WTC11 (cell line): ENCODE measurements around the gene SOX6. TPM values are rescaled to one million over a fixed set of nuclear protein-coding genes. Genes with fewer than 3 reads are reported as not detected.

Experiments used
- ATAC-seq: fragments of 200-7000 bp; cut with Tn5 transposase; 2 replicates; pipeline ENCODE4 v1.10.0; 2021; ENCODE audit warnings: mild to moderate bottlenecking, moderate library complexity
- CTCF ChIA-PET: fragments of 300-600 bp; sonication (Branson Sonifier 250); formaldehyde crosslinking; loops from one replicate; lab custom pipeline; 2021; ENCODE audit warnings: antibody characterized with exemption; lab: Charles Lee
- POLR2A ChIA-PET: fragments of 350-600 bp; sonication (Branson Sonifier 250); formaldehyde crosslinking; loops from one replicate; lab custom pipeline; 2021; ENCODE audit warnings: antibody characterized with exemption; lab: Charles Lee
- DNase-seq: peaks from one replicate; pipeline ENCODE4 v3.0.0; 2021; ENCODE audit warnings: low spot score
- H3K27ac Mint-ChIP-seq: 2 replicates; pipeline ENCODE4 v1.8.0; 2021; ENCODE audit warnings: mixed read lengths
- H3K27me3 Mint-ChIP-seq: 2 replicates; pipeline ENCODE4 v1.8.0; 2021; ENCODE audit warnings: low read depth, mild to moderate bottlenecking, moderate library complexity, mixed read lengths
- H3K36me3 Mint-ChIP-seq: 2 replicates; pipeline ENCODE4 v1.8.0; 2021; ENCODE audit warnings: mixed read lengths
- H3K4me1 Mint-ChIP-seq: 2 replicates; pipeline ENCODE4 v1.8.0; 2022; ENCODE audit warnings: mixed read lengths
- H3K4me3 Mint-ChIP-seq: 2 replicates; pipeline ENCODE4 v1.8.0; 2021; ENCODE audit warnings: mild to moderate bottlenecking, moderate library complexity, mixed read lengths
- H3K9me3 Mint-ChIP-seq: 2 replicates; pipeline ENCODE4 v1.8.0; 2021; ENCODE audit warnings: mixed read lengths
- FOXK1 ChIP-seq: sonication (generic); formaldehyde crosslinking; IDR thresholded peaks from 2 replicates; pipeline ENCODE4 v1.8.0; 2022; ENCODE audit warnings: mild to moderate bottlenecking, moderate library complexity, missing genetic modification reagents
- GABPB1 ChIP-seq: sonication (generic); formaldehyde crosslinking; IDR thresholded peaks from 2 replicates; pipeline ENCODE4 v1.8.1; 2023; ENCODE audit warnings: mild to moderate bottlenecking, missing genetic modification reagents
- GRHL2 ChIP-seq: fragments of 250-450 bp; sonication (Bioruptor Pico); IDR thresholded peaks from 2 replicates; pipeline ENCODE4 v1.8.0; 2022; ENCODE audit warnings: mild to moderate bottlenecking, moderate library complexity; ENCODE audit not compliant: insufficient replicate concordance, severe bottlenecking
- MYBL2 ChIP-seq: sonication (generic); formaldehyde crosslinking; IDR thresholded peaks from 2 replicates; pipeline ENCODE4 v1.8.1; 2023; ENCODE audit warnings: mild to moderate bottlenecking, moderate library complexity, missing genetic modification reagents
- NFE2L1 ChIP-seq: sonication (generic); formaldehyde crosslinking; IDR thresholded peaks from 2 replicates; pipeline ENCODE4 v1.8.1; 2023; ENCODE audit warnings: missing genetic modification reagents
- NFYB ChIP-seq: sonication (generic); formaldehyde crosslinking; conservative IDR thresholded peaks from 2 replicates; pipeline ENCODE4 v1.8.0; 2022; ENCODE audit warnings: low read depth, missing genetic modification reagents
- SP1 ChIP-seq: sonication (generic); formaldehyde crosslinking; conservative IDR thresholded peaks from 2 replicates; pipeline ENCODE4 v1.8.1; 2022; ENCODE audit warnings: missing genetic modification reagents
- TCF7 ChIP-seq: sonication (generic); formaldehyde crosslinking; IDR thresholded peaks from 2 replicates; pipeline ENCODE4 v1.8.0; 2022; ENCODE audit warnings: mild to moderate bottlenecking, low read depth, missing genetic modification reagents, moderate library complexity
- TEAD4 ChIP-seq: sonication (generic); formaldehyde crosslinking; IDR thresholded peaks from 2 replicates; pipeline ENCODE4 v1.8.0; 2022; ENCODE audit warnings: mild to moderate bottlenecking, missing genetic modification reagents
- TP53 ChIP-seq: sonication (generic); formaldehyde crosslinking; IDR thresholded peaks from 2 replicates; pipeline ENCODE4 v1.8.1; 2023; ENCODE audit warnings: mild to moderate bottlenecking, missing genetic modification reagents
- ZBTB21 ChIP-seq: sonication (generic); formaldehyde crosslinking; IDR thresholded peaks from 2 replicates; pipeline ENCODE4 v1.8.1; 2023; ENCODE audit warnings: mild to moderate bottlenecking, missing genetic modification reagents, borderline replicate concordance
- ZNF121 ChIP-seq: sonication (generic); formaldehyde crosslinking; IDR thresholded peaks from 2 replicates; pipeline ENCODE4 v1.8.0; 2023; ENCODE audit warnings: missing genetic modification reagents
- ZNF232 ChIP-seq: sonication (generic); formaldehyde crosslinking; IDR thresholded peaks from 2 replicates; pipeline ENCODE4 v1.8.0; 2022; ENCODE audit warnings: mild to moderate bottlenecking, missing genetic modification reagents
- ZNF263 ChIP-seq: sonication (generic); formaldehyde crosslinking; IDR thresholded peaks from 2 replicates; pipeline ENCODE4 v1.8.1; 2022; ENCODE audit warnings: low read depth, mild to moderate bottlenecking, moderate library complexity, missing genetic modification reagents
- ZNF396 ChIP-seq: fragments of 250-450 bp; sonication (Bioruptor Pico); IDR thresholded peaks from 2 replicates; pipeline ENCODE4 v1.8.0; 2021; ENCODE audit warnings: mild to moderate bottlenecking, moderate library complexity, borderline replicate concordance
- ZNF671 ChIP-seq: fragments of 250-450 bp; sonication (Bioruptor Pico); IDR thresholded peaks from 2 replicates; pipeline ENCODE4 v1.8.0; 2021; ENCODE audit warnings: mild to moderate bottlenecking
- total RNA-seq: library from RNA; stranded (reverse); gene quantifications from 3 replicates; pipeline ENCODE4 v1.2.3, GENCODE V29; 2021
- TF ChIP-seq, protein P1 (sequence below): sonication (generic); formaldehyde crosslinking; IDR thresholded peaks from 2 replicates; pipeline ENCODE4 v1.8.1; 2022; ENCODE audit warnings: low read depth, missing genetic modification reagents, borderline replicate concordance
- TF ChIP-seq, protein P2 (sequence below): sonication (generic); formaldehyde crosslinking; conservative IDR thresholded peaks from 2 replicates; pipeline ENCODE4 v1.8.1; 2023; ENCODE audit warnings: mild to moderate bottlenecking, low read depth, missing genetic modification reagents, moderate library complexity
- TF ChIP-seq, protein P3 (sequence below): sonication (generic); formaldehyde crosslinking; IDR thresholded peaks from 2 replicates; pipeline ENCODE4 v1.8.1; 2022; ENCODE audit warnings: missing genetic modification reagents, borderline replicate concordance
- TF ChIP-seq, protein P4 (sequence below): sonication (generic); formaldehyde crosslinking; IDR thresholded peaks from 2 replicates; pipeline ENCODE4 v1.8.0; 2022; ENCODE audit warnings: mild to moderate bottlenecking, missing genetic modification reagents
- TF ChIP-seq, protein P5 (sequence below): sonication (generic); formaldehyde crosslinking; IDR thresholded peaks from 2 replicates; pipeline ENCODE4 v1.8.1; 2022; ENCODE audit warnings: mild to moderate bottlenecking, moderate library complexity, missing genetic modification reagents
- TF ChIP-seq, protein P6 (sequence below): sonication (generic); formaldehyde crosslinking; IDR thresholded peaks from 2 replicates; pipeline ENCODE4 v1.8.0; 2023; ENCODE audit warnings: mild to moderate bottlenecking, missing genetic modification reagents

SOX6 gene
- total RNA-seq, 1 experiment from 2014 or later, result 0.13 TPM

DNA sequence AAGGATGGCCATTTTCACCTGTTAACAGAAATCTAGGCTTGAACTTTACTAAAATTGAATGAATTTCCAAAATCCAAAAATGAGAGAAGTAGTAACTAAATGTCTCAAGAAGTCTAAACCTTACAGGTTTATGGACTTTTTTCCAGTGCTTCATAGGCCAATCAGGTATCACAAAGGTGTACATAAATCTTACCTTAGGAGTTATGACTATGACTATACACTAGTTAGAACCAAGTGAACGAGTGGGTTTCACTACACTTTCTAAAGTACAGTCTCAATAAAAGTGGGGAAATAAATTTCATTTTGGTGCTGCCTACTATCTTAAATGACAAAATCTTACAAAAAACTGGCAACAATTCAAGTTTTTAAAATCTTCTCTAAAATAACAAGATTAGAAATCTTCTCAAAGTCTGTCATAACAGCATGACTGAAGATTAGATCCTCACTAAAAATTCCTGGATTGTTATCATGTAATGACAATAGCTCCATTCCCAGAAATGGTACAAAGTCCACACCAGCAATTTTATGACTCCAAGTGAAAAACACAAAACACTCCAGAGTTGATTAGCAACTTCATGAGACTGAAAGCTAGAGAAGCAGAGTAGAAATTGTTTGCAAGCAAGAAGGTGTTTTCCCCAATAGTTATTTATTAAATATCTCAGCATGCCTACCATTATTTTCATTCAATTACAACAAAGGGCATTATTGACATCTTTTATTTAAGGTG is 20.9 kb downstream of the SOX6 start:
- ChIA-PET CTCF (no interaction called here), POLR2A (no interaction called here)
- H3K4me1 Mint-ChIP-seq, result no peaks in the 10 kb centered on the region
- H3K9me3 Mint-ChIP-seq, result no peaks in the 10 kb centered on the region
- H3K4me3 Mint-ChIP-seq, result no peak overlapping the region
- no peaks in the 10 kb centered on the region for H3K36me3 Mint-ChIP-seq
- no peak for ATAC-seq
- TF ChIP-seq, protein P1, sequence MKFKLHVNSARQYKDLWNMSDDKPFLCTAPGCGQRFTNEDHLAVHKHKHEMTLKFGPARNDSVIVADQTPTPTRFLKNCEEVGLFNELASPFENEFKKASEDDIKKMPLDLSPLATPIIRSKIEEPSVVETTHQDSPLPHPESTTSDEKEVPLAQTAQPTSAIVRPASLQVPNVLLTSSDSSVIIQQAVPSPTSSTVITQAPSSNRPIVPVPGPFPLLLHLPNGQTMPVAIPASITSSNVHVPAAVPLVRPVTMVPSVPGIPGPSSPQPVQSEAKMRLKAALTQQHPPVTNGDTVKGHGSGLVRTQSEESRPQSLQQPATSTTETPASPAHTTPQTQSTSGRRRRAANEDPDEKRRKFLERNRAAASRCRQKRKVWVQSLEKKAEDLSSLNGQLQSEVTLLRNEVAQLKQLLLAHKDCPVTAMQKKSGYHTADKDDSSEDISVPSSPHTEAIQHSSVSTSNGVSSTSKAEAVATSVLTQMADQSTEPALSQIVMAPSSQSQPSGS, result no peak
- TF ChIP-seq TCF7 (CRISPR knock-in tag) (no peak), MYBL2 (CRISPR knock-in tag) (no peak), ZNF671 (CRISPR knock-in tag) (no peak), NFYB (CRISPR knock-in tag) (no peak), FOXK1 (CRISPR knock-in tag) (no peak), GRHL2 (CRISPR knock-in tag) (no peak), SP1 (CRISPR knock-in tag) (no peak), TEAD4 (no peak), TP53 (CRISPR knock-in tag) (no peak), ZNF263 (CRISPR knock-in tag) (no peak), ZNF232 (no peak), ZNF121 (no peak)
- TF ChIP-seq, protein P2, sequence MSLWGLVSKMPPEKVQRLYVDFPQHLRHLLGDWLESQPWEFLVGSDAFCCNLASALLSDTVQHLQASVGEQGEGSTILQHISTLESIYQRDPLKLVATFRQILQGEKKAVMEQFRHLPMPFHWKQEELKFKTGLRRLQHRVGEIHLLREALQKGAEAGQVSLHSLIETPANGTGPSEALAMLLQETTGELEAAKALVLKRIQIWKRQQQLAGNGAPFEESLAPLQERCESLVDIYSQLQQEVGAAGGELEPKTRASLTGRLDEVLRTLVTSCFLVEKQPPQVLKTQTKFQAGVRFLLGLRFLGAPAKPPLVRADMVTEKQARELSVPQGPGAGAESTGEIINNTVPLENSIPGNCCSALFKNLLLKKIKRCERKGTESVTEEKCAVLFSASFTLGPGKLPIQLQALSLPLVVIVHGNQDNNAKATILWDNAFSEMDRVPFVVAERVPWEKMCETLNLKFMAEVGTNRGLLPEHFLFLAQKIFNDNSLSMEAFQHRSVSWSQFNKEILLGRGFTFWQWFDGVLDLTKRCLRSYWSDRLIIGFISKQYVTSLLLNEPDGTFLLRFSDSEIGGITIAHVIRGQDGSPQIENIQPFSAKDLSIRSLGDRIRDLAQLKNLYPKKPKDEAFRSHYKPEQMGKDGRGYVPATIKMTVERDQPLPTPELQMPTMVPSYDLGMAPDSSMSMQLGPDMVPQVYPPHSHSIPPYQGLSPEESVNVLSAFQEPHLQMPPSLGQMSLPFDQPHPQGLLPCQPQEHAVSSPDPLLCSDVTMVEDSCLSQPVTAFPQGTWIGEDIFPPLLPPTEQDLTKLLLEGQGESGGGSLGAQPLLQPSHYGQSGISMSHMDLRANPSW (CRISPR knock-in tag), result no peak
- TF ChIP-seq, protein P3, sequence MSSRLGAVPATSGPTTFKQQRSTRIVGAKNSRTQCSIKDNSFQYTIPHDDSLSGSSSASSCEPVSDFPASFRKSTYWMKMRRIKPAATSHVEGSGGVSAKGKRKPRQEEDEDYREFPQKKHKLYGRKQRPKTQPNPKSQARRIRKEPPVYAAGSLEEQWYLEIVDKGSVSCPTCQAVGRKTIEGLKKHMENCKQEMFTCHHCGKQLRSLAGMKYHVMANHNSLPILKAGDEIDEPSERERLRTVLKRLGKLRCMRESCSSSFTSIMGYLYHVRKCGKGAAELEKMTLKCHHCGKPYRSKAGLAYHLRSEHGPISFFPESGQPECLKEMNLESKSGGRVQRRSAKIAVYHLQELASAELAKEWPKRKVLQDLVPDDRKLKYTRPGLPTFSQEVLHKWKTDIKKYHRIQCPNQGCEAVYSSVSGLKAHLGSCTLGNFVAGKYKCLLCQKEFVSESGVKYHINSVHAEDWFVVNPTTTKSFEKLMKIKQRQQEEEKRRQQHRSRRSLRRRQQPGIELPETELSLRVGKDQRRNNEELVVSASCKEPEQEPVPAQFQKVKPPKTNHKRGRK (CRISPR knock-in tag), result no peak
- TF ChIP-seq, all 79 proteins: peak for 0
- DNase-seq, result no peak
- H3K27ac Mint-ChIP-seq, result no peak overlapping the region
- no peaks in the 10 kb centered on the region for H3K27me3 Mint-ChIP-seq

DNA sequence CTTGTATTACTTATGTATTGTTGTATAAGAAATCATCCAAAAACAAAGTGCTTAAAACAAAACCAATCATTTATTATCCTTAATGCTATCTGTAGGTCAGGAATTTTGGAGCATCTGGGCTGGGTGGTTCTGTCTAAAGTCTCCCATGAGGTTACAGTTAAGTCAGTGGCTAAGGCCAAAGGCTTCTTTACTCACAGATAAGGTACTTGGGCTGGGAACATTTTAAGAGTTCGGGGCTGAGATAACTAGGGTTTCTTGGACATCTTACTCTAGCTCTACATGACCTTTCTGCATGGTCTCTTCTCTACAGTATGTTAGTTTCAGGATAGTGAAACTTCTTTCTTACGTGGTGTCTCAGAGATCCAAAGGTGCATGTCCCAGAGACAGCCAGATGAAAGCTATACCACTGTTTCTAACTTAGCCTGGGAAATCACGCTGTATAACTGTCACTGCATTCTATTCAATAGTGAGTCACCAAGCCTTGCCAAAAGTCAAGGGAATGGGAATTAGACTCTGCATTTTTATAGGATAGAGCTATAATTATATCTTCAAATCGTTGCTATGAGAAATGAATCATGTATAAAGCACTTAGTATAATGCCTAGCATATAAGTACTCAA is 29.6 kb downstream of the SOX6 start:
- ChIA-PET POLR2A (interaction anchor here (0.5 to 0.6 kb wide), 2 partner anchors 25 to 93 kb away, joined by 3 read pairs; no protein-coding TSS in a partner anchor), CTCF (no interaction called here)
- Mint-ChIP-seq H3K27ac (no peak overlapping the region), H3K4me1 (no peaks in the 10 kb centered on the region), H3K9me3 (no peaks in the 10 kb centered on the region), H3K27me3 (no peaks in the 10 kb centered on the region), H3K36me3 (no peaks in the 10 kb centered on the region), H3K4me3 (no peak overlapping the region)
- ATAC-seq (no peak), DNase-seq (no peak)
- TF ChIP-seq ZNF396, result no peak
- TF ChIP-seq GABPB1, result no peak
- TF ChIP-seq, protein P4, sequence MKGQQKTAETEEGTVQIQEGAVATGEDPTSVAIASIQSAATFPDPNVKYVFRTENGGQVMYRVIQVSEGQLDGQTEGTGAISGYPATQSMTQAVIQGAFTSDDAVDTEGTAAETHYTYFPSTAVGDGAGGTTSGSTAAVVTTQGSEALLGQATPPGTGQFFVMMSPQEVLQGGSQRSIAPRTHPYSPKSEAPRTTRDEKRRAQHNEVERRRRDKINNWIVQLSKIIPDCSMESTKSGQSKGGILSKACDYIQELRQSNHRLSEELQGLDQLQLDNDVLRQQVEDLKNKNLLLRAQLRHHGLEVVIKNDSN (CRISPR knock-in tag), result no peak
- TF ChIP-seq ZBTB21, result no peak
- no peak for TF ChIP-seq NFE2L1 (CRISPR knock-in tag)
- TF ChIP-seq MYBL2 (CRISPR knock-in tag), result no peak
- TF ChIP-seq, protein P5, sequence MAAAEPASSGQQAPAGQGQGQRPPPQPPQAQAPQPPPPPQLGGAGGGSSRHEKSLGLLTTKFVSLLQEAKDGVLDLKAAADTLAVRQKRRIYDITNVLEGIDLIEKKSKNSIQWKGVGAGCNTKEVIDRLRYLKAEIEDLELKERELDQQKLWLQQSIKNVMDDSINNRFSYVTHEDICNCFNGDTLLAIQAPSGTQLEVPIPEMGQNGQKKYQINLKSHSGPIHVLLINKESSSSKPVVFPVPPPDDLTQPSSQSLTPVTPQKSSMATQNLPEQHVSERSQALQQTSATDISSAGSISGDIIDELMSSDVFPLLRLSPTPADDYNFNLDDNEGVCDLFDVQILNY, result no peak
- no peak for TF ChIP-seq ZNF263 (CRISPR knock-in tag)
- TF ChIP-seq, protein P6, sequence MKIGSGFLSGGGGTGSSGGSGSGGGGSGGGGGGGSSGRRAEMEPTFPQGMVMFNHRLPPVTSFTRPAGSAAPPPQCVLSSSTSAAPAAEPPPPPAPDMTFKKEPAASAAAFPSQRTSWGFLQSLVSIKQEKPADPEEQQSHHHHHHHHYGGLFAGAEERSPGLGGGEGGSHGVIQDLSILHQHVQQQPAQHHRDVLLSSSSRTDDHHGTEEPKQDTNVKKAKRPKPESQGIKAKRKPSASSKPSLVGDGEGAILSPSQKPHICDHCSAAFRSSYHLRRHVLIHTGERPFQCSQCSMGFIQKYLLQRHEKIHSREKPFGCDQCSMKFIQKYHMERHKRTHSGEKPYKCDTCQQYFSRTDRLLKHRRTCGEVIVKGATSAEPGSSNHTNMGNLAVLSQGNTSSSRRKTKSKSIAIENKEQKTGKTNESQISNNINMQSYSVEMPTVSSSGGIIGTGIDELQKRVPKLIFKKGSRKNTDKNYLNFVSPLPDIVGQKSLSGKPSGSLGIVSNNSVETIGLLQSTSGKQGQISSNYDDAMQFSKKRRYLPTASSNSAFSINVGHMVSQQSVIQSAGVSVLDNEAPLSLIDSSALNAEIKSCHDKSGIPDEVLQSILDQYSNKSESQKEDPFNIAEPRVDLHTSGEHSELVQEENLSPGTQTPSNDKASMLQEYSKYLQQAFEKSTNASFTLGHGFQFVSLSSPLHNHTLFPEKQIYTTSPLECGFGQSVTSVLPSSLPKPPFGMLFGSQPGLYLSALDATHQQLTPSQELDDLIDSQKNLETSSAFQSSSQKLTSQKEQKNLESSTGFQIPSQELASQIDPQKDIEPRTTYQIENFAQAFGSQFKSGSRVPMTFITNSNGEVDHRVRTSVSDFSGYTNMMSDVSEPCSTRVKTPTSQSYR (CRISPR knock-in tag), result no peak
- TF ChIP-seq, all 79 proteins: peak for 0
